NT2/D1 (cell line): ENCODE data around the gene CDH13.

Experiments used
- DNase-seq: peaks from one replicate; pipeline ENCODE4 v3.0.0-alpha.2; 2011; ENCODE audit warnings: low read depth, low spot score
- H3K27me3 ChIP-seq: 2 replicates; pipeline ENCODE4 v1.6.0; 2011; ENCODE audit warnings: mild to moderate bottlenecking; ENCODE audit not compliant: insufficient read length, insufficient read depth
- H3K36me3 ChIP-seq: 2 replicates; pipeline ENCODE4 v1.6.1; 2011; ENCODE audit warnings: mild to moderate bottlenecking, low read length, mixed read lengths; ENCODE audit not compliant: insufficient read depth, insufficient read length
- H3K4me1 ChIP-seq: 2 replicates; pipeline ENCODE4 v1.5.1; 2011; ENCODE audit not compliant: insufficient read depth, insufficient read length
- H3K4me3 ChIP-seq: 2 replicates; pipeline ENCODE4 v1.5.1; 2011; ENCODE audit warnings: low read depth; ENCODE audit not compliant: insufficient read length
- H3K9ac ChIP-seq: 2 replicates; pipeline ENCODE4 v1.6.0; 2011; ENCODE audit warnings: low read depth; ENCODE audit not compliant: insufficient read length
- H3K9me3 ChIP-seq: 2 replicates; pipeline ENCODE4 v1.5.1; 2011; ENCODE audit warnings: mild to moderate bottlenecking, low read length; ENCODE audit not compliant: insufficient read depth
- SUZ12 ChIP-seq: IDR thresholded peaks from 2 replicates; pipeline ENCODE4 v1.6.1; 2011; ENCODE audit not compliant: insufficient read length, insufficient read depth; ENCODE audit errors: extremely low read depth
- YY1 ChIP-seq: IDR thresholded peaks from 2 replicates; pipeline ENCODE4 v1.6.1; 2011; ENCODE audit not compliant: insufficient read length, insufficient read depth
- ZNF274 ChIP-seq: IDR thresholded peaks from 2 replicates; pipeline ENCODE4 v1.6.1; 2011; ENCODE audit warnings: mild to moderate bottlenecking, low read depth, low read length

CDH13 gene

GRCh38 chr16:83409347-83409746 lies 782.6 kb downstream of the CDH13 start:
- no peaks in the 10 kb centered on the region for H3K36me3 ChIP-seq
- H3K27me3 ChIP-seq: no peaks in the 10 kb centered on the region
- TF ChIP-seq ZNF274 (no peak), YY1 (no peak), SUZ12 (no peak)
- H3K4me3 ChIP-seq: no peak overlapping the region
- no peaks in the 10 kb centered on the region for H3K9me3 ChIP-seq
- no peaks in the 10 kb centered on the region for H3K4me1 ChIP-seq
- no peak overlapping the region for H3K9ac ChIP-seq
- no peak for DNase-seq

- no peaks in the 10 kb centered on the region for H3K4me1 ChIP-seq
- no peak for DNase-seq
- H3K9me3 ChIP-seq: no peaks in the 10 kb centered on the region
- no peaks in the 10 kb centered on the region for H3K27me3 ChIP-seq
- no peak overlapping the region for H3K9ac ChIP-seq
- no peak for TF ChIP-seq YY1
- TF ChIP-seq SUZ12: no peak
- TF ChIP-seq ZNF274: no peak
- H3K36me3 ChIP-seq: no peaks in the 10 kb centered on the region
- H3K4me3 ChIP-seq: no peak overlapping the region
These were observed 791.8 kb downstream of the CDH13 start for GRCh38 chr16:83418565-83418964.

GRCh38 chr16:83420206-83420760 lies 793.5 kb downstream of the CDH13 start:
- Histone ChIP-seq H3K9me3 (no peaks in the 10 kb centered on the region), H3K36me3 (no peaks in the 10 kb centered on the region), H3K4me3 (no peak overlapping the region), H3K4me1 (no peaks in the 10 kb centered on the region), H3K9ac (no peak overlapping the region), H3K27me3 (no peaks in the 10 kb centered on the region)
- TF ChIP-seq SUZ12 (no peak), ZNF274 (no peak), YY1 (no peak)
- DNase-seq: peak; percentile 3

DNA sequence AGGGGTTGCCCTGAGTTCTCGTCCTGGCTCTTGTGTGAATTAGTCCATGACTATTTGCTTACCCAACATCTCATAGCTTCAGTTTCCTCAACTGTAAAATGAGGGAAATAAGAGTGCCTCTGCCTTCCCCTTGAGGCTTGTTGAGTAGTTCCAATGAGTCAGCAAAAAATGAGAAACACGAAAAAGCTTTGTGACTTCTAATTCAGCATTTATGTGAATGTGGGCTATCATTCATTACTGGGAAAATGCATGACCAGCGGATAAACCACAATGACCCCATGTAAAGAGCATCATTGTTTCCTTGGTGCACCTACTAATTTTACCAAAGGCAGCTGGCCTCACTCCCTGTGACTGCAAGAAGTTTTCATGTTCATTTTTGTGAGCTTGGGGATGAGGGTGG lies 806.4 kb downstream of the CDH13 start:
- Histone ChIP-seq H3K9me3 (no peaks in the 10 kb centered on the region), H3K36me3 (no peaks in the 10 kb centered on the region)

DNA sequence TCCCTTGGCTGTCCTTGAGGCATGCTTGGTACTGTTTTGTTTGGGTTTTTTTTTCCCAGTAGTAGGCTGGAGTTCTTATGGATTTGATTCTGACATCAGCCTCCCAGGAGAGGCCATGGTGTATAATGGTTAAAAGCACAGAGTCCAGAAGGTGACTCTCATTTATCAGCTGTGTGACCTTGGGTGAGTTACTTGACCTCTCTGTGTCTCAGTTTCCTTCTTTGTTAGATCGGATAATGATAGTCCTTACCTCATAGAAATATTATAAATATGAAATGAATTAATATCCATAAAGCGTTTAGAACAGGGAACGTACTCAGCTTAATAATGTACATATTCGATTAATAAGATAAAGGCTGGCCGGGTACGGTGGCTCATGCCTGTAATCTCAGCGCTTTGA lies 810.3 kb downstream of the CDH13 start:
- Histone ChIP-seq H3K4me3 (no peak overlapping the region), H3K36me3 (no peaks in the 10 kb centered on the region), H3K4me1 (no peaks in the 10 kb centered on the region), H3K9ac (no peak overlapping the region), H3K9me3 (no peaks in the 10 kb centered on the region), H3K27me3 (no peaks in the 10 kb centered on the region)
- DNase-seq: no peak
- TF ChIP-seq ZNF274: no peak
- no peak for TF ChIP-seq SUZ12
- TF ChIP-seq YY1: no peak

More for the DNA sequence above, 806.4 kb downstream of the CDH13 start:
- no peaks in the 10 kb centered on the region for H3K4me1 ChIP-seq
- no peaks in the 10 kb centered on the region for H3K27me3 ChIP-seq
- no peak overlapping the region for H3K9ac ChIP-seq
- DNase-seq: no peak
- TF ChIP-seq SUZ12 (no peak), ZNF274 (no peak), YY1 (no peak)
- H3K4me3 ChIP-seq: no peak overlapping the region

DNA sequence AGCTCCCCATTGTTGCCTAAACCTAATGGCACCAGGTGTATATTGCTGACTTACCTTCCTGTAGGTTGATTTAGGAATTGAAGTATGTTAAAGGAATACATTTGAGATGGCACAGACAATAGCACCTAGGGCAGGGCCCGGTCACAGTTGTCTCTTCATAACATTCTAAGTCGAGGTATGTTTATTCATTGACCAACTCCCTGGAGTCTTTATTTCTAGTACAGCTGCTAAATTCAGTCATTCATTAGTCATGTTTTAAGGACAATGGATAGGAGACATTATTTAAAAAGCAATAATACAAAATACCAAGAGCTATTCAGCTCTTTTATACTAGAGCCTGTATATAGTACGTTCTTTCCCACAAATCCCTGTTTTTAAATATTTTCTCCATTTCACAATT lies 811.6 kb downstream of the CDH13 start:
- Histone ChIP-seq H3K4me1 (no peaks in the 10 kb centered on the region), H3K9me3 (no peaks in the 10 kb centered on the region), H3K4me3 (no peak overlapping the region), H3K36me3 (no peaks in the 10 kb centered on the region), H3K9ac (no peak overlapping the region), H3K27me3 (no peaks in the 10 kb centered on the region)
- no peak for DNase-seq
- TF ChIP-seq ZNF274 (no peak), SUZ12 (no peak), YY1 (no peak)

- Histone ChIP-seq H3K9me3 (no peaks in the 10 kb centered on the region), H3K27me3 (no peaks in the 10 kb centered on the region), H3K9ac (no peak overlapping the region), H3K36me3 (no peaks in the 10 kb centered on the region), H3K4me1 (no peaks in the 10 kb centered on the region), H3K4me3 (no peak overlapping the region)
- no peak for DNase-seq
- TF ChIP-seq YY1 (no peak), SUZ12 (no peak), ZNF274 (no peak)
These were observed 812.6 kb downstream of the CDH13 start for GRCh38 chr16:83439412-83439811.

DNA sequence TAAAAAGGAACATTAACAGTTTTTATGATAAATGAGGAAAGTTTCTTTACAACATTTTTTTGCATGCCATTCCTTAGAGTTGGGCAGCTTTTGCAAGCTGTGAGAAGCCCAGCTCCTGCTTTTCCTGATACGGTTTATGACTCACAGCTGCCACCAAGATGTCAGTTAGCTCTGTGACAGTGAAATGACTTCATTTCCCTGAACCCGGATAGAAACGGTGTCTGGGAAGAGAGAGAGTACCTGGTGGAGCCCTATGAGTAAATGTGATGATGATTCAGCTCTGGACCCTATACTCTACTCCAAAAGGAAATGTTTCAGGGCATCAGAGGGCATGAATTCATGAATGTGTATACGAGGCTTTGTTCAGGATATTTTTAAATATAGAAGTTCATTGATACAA lies 814.7 kb downstream of the CDH13 start:
- H3K9ac ChIP-seq: no peak overlapping the region
- H3K4me3 ChIP-seq: no peak overlapping the region
- H3K4me1 ChIP-seq: no peaks in the 10 kb centered on the region
- no peaks in the 10 kb centered on the region for H3K36me3 ChIP-seq
- no peaks in the 10 kb centered on the region for H3K9me3 ChIP-seq
- TF ChIP-seq SUZ12 (no peak), ZNF274 (no peak), YY1 (no peak)
- DNase-seq: no peak
- no peaks in the 10 kb centered on the region for H3K27me3 ChIP-seq
